ENCODE results near the gene CLEC14A.

DNA sequence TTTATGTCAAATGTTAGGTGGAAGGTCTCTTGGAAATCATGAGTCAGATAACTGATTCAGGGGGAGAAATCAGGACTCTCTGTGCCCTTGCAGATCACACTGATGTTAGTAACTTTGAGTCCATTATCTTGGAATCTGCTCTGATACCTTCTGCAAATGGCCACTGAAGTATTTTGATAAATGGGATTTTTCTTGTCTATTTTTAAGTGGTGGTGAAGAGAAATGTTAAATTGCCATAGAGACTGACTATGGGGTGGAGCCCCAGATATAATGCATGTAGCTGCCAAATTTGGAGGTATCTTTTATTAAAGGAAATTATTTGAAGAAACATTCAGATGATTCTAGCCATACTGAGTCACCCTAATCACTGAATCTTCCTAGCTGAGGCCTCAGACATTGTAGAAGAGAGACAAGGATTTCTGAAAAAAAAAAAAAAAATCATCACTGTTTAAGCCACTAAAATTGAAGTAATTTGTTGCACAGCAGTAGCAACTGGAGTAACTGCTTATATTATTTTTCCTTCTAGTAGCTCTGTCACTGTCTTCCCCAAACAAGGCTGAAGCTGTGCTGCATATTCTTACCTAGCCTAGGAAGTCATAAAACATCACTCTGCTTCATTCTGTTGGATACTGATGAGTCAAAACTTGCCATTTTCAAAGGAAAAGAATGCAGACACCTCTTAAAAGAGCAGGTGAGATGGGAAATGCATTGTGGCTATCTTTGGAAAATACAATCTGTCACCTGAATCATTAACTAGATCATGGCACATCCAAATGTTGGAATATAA is 36.0 kb upstream of the CLEC14A start:
- TF ChIP-seq, protein P1, sequence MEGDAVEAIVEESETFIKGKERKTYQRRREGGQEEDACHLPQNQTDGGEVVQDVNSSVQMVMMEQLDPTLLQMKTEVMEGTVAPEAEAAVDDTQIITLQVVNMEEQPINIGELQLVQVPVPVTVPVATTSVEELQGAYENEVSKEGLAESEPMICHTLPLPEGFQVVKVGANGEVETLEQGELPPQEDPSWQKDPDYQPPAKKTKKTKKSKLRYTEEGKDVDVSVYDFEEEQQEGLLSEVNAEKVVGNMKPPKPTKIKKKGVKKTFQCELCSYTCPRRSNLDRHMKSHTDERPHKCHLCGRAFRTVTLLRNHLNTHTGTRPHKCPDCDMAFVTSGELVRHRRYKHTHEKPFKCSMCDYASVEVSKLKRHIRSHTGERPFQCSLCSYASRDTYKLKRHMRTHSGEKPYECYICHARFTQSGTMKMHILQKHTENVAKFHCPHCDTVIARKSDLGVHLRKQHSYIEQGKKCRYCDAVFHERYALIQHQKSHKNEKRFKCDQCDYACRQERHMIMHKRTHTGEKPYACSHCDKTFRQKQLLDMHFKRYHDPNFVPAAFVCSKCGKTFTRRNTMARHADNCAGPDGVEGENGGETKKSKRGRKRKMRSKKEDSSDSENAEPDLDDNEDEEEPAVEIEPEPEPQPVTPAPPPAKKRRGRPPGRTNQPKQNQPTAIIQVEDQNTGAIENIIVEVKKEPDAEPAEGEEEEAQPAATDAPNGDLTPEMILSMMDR (IDR thresholded peaks at IDR 0.05), result no peak
- no peak for TF ChIP-seq POLR2A (IDR thresholded peaks at IDR 0.05)
